HG02623 (cell line): ENCODE results near the gene TBL1XR1.
"Not testable (repeated sequence)": the region's sequence is repeated elsewhere in the genome, so short reads cannot be mapped to it uniquely, and the experiment has no call there.

Source experiments
- ATAC-seq: cut with Tn5 transposase; IDR thresholded peaks from one replicate; pipeline ENCODE4 v1.9.1; 2021; ENCODE audit warnings: moderate library complexity; ENCODE audit not compliant: unreplicated experiment

Gene TBL1XR1

GRCh38 chr3:177184602-177185001, 12.7 kb downstream of the TBL1XR1 start:
- ATAC-seq, result peak; percentile 78

- no peak for ATAC-seq
Measured at GRCh38 chr3:177182352-177182751, 14.9 kb downstream of the TBL1XR1 start.

DNA sequence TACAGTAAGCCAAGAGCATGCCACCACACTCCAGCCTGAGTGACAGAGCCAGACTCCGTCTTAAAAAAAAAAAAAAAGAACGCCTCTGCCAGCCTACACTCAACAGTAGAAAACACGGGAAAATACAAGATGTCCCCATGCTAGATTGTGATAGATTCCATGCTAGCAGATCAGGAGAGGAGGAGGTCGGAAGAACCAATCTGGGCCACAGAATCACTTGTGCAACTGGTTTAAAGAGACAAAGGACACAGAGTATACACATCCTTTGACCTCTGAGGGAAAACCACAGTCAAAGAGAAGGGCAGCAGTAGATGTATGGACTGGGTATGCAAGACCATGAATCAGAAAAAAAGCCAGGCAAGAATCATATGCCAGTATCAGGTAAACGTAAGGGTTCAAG, 15.9 kb downstream of the TBL1XR1 start:
- no peak for ATAC-seq

- ATAC-seq, result no peak
Measured at GRCh38 chr3:177180506-177180905, 16.8 kb downstream of the TBL1XR1 start.

DNA sequence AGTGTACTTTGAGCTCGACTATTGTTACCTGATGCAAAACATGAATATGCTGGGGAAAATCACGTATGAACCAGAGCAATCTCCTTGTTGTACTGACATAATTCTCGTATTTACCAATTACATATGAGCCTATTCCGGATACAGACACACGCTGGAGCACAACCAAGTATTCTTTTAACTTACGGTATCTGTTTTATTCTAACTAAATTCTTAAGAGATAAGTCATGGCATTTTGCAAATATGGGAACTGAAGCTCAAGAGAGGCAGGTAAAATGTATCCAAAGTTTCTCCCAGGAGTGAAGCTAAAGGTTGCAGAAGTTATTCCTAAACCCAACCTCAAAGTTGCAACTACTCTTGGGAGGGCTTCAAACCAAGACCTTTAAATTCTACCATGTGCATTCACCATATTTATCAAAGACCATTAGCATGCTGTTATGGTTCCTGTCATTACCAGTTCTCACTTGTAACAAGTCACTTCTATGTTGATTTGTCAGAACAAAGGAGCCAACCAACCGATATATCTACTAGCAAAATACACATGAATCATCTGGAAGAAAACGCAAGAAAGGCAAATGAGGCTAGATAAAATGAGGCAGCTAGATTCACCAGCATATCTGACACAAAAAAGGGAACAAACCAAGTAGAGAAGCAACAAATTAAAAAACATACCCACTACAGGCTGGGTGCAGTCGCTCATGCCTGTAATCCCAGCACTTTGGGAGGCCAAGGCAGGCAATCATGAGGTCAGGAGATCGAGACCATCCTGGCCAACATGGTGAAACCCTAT, 17.8 kb downstream of the TBL1XR1 start:
- ATAC-seq, result no peak

DNA sequence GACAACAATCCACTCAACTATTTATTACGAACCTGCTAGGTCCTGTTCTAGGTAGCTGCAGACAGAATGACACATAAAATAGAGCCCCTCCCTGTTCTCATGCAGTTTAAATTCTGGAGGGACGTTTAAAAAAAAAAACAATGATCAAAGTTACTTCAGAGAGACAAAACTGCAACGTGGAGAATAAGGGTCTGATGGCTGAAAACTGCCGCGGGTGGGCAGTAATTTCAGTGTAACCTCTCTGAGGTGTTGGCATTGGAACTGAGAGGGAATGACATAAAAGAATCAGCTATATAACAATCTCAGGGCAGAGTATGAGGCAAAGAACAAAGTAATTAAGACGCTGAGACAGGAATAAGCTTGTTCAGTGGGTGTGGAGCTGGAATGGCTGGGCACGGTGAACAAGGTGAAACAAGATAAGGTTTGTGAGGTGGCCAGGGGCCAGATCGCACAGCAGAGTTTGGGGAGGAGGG, 19.5 kb downstream of the TBL1XR1 start:
- no peak for ATAC-seq

- ATAC-seq, result no peak
Measured at GRCh38 chr3:177174607-177175170, 22.6 kb downstream of the TBL1XR1 start.

- ATAC-seq, result no peak
Measured at GRCh38 chr3:177169936-177170722, 27.2 kb downstream of the TBL1XR1 start.

GRCh38 chr3:177168431-177168830, 28.9 kb downstream of the TBL1XR1 start:
- no peak for ATAC-seq

DNA sequence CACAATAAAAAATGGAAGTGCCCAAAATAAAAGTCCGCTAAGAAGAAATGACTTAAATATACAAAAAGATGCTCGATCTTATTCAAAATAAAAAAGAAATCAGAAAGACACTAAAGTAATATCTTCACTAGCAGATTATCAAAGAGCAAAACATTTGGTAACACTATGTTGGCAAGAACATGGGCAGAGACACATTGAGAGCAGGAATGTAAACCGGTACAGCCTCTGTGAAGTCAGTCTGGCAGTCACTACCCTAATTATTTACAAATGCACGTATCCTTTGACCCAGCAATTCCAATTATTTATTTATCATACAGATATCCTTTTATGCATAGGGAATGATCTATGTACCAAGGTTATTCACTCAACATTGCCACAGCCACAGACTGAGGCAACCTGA, 34.5 kb downstream of the TBL1XR1 start:
- no peak for ATAC-seq

DNA sequence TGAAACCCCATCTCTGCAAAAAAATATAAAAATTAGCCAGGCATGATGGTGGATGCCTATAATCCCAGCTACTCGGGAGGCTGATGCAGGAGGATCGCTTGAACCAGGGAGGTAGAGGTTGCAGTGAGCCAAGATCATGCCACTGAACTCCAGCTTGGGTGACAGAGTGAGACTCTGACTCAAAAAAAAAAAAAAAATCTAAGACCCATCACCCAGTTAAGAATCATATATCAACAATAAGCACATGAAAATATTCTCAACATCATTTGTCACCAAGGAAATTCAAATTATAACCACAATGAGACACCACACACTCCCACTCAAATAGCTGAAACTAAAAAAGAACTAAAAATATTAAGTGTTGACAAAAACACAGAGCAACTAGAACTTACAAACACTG, 35.7 kb downstream of the TBL1XR1 start:
- not testable (repeated sequence) for ATAC-seq

DNA sequence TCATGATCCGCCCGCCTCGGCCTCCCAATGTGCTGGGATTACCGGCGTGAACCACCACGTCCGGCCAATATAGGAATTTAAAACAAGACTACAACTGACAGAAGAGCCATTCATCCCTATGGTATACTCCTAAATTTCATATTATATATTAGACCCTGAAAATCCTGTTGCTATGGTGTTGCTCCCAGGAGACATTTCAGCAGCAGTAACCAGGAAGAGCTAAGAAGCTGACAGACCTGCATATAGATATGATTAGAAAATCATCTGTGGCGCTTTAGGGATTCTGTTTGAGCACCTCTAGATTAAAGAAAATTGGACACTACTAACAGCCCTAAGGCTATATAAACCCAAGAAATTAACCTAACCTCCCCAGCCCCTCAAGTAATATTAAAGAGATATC, 38.8 kb downstream of the TBL1XR1 start:
- no peak for ATAC-seq

GRCh38 chr3:177157492-177157891, 39.8 kb downstream of the TBL1XR1 start:
- ATAC-seq, result no peak

DNA sequence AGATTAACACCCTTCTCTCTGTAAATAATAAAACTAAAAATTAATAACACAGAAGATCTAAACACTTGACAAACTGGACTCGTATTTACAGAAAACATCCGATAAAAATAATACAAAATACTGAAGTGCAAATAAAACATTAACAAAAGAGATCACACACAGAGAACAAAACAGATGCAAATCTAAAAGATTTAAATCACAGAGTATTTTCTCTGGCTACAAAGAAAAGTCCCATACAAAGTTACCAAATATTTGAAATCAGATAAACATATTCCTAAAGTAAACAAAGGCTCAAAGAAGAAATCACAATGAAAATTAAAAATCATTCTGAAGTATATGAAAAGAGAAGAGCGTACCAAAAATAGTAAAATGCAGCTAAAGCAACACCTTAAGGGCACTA, 42.5 kb downstream of the TBL1XR1 start:
- no peak for ATAC-seq

DNA sequence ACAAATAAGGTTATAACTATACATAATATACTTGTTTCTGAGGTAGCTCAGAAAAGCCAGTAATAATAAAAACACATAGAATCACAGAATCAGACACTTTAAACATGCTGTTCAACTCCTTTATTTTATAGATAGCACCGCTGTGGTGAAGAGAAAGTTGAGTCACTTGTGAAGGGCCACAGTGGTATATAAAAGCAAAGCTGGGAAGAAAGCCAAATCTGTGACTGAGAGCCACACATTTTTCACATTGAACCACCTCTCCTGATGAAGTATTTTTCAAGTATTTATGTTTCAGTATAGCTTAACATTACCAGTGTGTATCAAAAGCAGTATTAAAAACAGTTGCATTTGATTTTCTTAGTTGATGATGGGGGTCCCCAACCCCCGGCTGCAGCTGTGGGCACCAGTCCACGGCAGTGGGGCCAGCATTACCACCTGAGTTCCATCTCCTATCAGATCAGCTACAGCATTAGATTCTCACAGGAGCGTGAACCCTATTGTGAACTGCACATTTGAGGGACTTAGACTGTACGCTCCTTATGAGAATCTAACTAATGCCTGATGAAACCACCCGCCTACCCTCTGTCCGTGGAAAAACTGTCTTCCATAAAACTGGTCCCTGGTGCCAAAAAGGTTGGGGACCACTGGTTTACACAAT, 46.2 kb downstream of the TBL1XR1 start:
- ATAC-seq, result peak; percentile 78

DNA sequence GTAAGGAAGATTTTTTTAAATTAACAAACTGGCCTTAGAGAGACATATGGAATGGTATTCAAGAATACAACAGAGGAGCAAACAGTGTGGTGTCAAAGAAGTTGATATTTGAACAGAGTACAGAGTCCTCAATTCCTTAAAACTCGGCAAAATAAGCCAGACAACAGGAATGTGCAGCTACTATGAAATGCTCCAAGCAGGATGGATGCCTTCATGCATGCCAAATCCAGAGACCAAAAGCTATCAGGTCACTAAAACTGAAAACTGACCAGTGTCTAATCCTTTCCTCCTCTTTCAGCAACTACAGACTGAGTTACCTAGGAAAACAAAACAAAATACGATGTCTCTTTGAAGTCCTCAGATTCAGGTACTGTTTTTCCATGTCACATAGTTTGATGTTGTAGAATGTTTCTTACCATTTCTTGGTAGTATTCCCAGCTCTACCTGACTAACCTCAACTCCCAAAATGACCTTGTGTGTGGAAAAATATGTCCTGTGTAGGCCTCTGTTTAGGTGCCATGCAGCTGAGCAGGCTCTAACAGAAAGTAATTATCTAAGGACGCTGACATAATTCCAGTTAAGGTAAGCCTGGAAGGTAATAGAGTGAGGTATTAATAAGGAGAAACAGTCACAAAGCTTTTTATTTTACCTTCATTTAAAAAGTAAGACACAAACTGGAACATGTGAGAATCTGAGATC, 46.9 kb downstream of the TBL1XR1 start:
- peak; percentile 5 for ATAC-seq

DNA sequence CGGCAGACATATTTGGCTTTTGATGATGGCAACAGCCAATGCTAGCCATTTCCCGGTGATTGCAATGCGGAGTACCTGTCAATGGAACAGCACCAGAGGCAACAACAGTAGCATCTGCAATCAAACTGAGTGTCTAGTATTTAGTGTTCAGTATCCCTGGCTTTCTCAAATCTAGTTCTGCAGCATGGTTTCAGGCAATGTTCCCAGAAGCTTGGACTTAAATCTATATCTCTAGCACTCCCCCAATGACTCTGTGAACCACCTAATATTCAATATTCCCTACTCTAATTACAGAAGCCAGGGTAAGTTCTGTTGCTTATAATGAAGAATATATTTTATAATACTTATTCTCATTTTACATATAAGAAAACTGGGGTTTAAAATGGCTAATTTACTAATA, 48.2 kb downstream of the TBL1XR1 start:
- ATAC-seq, result no peak

DNA sequence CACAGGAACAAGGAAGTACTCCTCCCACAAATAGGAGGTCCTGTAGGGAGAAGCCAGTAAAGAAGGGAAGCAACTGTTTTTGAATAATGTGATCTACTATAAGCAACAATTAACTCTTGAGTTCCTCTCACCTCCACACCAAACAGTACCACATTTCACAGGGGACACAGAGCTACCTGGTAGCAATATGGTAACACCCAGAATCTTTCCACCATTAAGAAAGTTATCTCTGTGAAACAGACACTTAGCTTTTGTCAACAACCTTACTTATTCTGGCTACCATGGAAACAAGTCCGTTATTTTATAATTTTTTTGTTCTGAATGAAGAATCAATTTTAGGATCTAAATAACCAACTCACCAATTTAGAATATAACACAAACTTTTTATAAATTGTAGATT, 49.5 kb downstream of the TBL1XR1 start:
- no peak for ATAC-seq

- no peak for ATAC-seq
Measured at GRCh38 chr3:177146646-177147045, 50.6 kb downstream of the TBL1XR1 start.

GRCh38 chr3:177145954-177146353, 51.3 kb downstream of the TBL1XR1 start:
- ATAC-seq, result no peak

DNA sequence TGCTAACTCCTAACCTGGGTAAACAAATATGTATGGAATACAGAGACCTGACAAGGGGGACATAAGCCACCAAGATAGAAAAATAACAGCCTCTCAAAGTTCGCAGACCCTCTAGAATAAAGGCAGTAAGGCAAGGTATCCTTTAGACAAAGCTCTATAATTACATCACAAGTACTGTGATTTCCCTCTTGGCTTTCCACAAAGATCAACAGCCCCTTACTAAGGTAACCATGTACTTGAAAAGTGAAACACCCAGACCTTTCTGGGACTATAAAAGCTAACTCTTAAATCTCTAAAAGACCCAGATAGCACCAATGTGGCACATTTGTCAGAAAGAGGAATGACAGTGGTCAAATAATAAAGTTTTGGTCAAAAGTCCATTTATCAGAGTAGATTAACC, 51.9 kb downstream of the TBL1XR1 start:
- peak; percentile 23 for ATAC-seq
